Measurements from ENCODE around the gene RHBDD3.
"Not testable (repeated sequence)": the region's sequence is repeated elsewhere in the genome, so short reads cannot be mapped to it uniquely, and the experiment has no call there.

The RHBDD3 gene

DNA sequence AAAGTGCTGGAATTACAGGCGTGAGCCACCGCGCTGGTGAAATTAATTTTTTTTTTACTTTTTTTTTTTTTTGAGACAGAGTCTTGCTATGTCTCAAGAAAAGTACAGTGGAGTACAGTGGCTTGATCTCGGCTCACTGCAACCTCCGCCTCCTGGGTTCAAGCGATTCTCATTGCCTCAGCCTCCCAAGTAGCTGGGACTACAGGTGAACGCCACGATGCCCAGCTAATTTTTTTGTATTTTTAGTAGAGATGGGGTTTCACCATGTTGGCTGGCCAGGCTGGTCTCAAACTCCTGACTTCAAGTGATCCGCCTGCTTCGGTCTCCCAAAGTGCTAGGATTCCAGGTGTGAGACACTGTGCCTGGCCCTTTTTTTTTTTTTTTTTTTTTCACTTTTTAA, 19.9 kb downstream of the RHBDD3 start:
- not testable (repeated sequence) for DNase-seq (ENCODE audit: low spot score)

DNA sequence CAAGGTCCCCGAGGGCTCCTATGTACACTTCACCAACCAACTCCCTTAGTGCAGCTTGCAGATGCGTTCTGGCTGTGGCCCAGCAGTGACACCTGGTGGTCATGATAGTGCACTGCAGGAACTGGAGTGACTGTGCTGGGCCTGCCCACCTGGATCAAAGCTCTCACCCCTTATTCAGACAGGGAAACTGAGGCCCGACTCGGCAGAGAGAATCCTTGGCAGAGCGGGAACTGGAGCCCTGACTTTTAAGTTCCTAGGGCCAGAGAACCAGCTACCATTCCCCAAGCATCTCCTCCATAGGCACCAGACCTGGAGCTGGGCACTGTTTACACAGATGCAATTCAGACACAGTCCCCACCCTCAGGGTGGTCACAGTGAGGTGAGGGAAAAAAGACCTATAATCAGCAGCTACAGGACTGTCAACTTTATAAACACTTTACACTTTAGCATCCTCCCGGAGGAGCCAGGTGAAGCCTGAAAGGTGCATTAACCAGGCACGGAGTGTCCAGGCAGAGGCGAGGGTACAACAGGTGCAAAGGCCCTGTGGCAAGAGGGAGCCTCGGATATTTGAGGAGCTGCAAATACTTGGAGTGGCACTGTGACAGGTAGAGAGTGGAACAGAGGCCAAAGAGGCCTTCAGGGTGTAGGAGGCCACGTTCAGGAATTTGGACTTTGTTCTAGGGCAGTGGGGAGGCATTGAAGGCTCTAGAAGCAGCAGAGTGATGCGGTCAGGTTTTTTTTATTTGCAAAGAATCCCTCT, 22.0 kb downstream of the RHBDD3 start:
- peak; percentile 75 for DNase-seq (ENCODE audit: low spot score)

DNA sequence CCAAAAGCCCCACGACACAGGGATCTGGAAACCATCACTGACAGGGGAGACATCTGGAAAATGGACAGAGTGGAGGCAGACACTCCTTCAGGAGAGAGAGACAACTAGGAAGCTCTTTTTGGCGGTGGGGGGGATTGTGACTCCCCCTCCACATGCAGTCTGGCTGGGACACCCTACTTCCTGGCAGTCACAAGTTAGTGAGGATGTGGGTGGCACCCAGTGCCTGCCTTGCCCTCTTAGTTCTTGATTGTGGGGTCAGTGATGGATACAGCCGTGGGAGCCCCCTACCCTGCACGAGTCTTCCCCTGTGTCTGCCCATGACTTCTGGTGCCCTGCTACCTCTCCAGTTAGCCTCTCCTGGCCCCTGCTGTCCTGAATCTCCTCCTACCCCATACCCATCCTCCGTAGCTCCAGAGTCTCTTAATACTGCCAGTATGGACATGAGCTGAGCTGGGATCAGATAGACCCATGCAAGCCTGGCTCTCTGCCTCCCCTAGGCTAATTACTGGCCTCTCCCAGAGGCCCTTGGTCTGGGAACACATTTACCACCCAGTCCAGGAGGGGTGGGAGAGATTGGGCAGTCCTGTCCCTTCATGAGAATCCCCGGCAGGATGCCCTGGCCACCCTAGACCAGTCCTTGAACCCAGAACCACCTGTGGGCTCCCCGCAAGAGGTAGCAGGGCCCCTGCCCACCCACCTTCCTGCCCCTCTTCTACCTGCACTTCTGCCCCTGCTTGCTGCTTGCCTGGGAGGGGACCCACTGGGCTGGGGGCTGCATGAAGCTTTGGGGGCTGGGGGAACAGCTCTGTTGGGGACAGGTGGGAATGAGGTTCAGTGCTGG, 22.8 kb downstream of the RHBDD3 start:
- no peak for DNase-seq (ENCODE audit: low spot score)

DNA sequence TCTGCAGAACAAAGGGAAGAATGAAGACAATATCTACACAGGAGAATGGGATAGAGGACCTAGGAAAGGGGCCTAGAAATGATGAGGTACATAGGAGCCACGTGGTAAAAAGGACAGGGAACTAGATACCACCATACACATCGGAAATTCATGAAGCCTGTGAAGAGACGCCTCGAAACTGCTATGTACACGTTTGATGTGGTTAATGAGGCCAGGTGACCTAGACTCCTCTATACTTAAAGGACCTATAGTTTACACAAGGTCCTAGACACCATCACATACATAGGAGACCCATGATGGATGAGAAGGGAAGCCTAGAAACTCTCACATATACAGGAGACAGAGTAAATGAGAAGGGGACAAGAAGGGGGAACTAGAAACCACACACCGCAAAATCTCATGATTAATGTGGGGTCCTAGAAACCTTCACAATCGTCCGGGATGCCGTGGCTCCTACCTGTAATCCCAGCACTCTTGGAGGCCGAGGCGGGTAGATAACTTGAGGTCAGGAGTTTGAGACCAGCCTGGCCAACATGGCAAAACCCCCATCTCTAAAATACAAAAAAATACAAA, 23.8 kb downstream of the RHBDD3 start:
- DNase-seq (ENCODE audit: low spot score) = no peak

DNA sequence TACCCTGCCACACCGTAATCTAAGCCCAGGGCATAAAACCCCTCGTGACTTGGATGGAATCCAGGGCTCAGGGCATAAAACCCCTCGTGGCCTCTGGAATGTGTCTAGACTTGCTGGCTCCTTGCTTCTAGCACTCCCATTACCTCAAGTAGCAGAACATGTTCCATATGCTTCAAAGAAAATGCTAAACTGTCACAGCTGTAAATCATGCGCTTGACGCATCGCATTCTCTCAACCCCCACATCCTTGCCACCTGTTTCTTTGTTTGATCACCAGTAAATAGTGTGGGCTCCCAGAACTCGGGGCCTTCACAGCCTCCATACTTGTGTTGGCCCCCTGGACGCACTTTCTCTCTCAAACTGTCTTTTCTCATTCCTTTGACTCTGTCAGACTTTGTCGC, 27.3 kb downstream of the RHBDD3 start:
- not testable (repeated sequence) for DNase-seq (ENCODE audit: low spot score)

DNA sequence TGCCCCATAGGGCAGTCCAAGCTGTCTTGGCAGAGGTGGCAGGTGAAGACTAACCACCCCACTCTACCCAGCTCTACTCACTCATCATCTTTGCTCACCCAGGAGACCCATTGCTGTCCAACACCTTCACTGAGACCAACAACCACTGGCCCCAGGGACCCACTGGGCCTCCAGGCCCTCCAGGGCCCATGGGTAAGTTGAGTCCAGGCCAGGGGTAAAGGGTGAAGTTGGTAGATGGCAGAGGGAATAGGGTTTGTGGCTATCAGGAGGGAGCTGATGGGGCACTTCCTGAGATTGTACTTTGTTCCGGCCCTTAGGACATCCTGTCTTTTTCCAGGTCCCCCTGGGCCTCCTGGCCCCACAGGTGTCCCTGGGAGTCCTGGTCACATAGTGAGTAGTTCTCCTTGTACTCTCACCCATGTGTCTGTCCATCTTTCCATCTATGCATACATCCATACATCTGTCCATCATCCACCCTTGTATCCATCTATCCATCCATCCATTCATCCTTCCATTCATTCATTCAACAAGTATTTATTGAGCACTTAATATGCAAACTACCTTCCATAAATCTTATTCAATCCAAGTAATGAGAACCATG, 34.4 kb downstream of the RHBDD3 start:
- DNase-seq (ENCODE audit: low spot score) = no peak

DNA sequence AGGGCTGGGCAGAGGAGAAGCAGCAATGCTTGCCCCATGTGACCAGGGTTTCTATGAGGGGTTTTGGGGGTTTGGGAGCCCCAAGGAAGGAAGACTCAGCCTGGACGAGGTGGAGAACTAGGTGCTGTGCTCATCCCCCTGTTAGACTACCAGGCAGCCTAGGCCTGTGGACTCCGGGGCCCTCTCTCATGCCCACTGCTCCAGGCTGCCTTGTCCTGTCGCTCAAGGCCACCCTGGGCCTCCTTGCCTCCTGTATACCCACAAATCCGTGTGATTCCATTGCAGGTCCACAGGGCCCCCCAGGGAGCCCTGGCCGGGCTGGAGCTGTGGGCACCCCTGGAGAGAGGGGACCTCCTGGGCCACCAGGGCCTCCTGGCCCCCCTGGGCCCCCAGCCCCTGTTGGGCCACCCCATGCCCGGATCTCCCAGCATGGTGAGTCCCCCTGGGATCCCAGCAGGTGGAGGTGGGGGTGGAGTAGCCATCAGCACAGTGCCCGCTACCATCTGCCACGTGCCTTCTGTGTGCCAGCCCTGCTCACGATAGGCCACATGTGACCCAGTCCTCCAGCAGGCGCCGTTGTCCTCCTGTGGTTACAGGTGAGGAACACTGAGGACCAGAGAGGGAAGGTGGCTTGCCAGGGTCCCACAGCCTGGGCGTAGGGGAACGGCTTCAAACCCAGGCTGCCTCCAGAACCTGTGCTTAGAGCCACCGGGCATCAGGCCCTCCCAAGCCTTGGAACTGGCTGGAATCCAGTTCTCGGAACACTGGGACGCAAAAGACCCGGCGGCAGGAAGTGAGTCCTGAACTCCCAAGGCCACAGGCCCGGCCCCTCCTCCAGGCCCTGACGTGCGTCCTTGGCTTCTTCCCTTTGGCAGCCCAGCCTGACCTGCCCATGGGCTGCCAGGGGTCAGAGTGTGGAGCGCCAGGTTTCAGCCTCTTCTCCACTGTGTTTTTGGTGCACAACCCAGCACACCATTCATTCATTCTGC, 35.5 kb downstream of the RHBDD3 start:
- DNase-seq (ENCODE audit: low spot score) = no peak

DNA sequence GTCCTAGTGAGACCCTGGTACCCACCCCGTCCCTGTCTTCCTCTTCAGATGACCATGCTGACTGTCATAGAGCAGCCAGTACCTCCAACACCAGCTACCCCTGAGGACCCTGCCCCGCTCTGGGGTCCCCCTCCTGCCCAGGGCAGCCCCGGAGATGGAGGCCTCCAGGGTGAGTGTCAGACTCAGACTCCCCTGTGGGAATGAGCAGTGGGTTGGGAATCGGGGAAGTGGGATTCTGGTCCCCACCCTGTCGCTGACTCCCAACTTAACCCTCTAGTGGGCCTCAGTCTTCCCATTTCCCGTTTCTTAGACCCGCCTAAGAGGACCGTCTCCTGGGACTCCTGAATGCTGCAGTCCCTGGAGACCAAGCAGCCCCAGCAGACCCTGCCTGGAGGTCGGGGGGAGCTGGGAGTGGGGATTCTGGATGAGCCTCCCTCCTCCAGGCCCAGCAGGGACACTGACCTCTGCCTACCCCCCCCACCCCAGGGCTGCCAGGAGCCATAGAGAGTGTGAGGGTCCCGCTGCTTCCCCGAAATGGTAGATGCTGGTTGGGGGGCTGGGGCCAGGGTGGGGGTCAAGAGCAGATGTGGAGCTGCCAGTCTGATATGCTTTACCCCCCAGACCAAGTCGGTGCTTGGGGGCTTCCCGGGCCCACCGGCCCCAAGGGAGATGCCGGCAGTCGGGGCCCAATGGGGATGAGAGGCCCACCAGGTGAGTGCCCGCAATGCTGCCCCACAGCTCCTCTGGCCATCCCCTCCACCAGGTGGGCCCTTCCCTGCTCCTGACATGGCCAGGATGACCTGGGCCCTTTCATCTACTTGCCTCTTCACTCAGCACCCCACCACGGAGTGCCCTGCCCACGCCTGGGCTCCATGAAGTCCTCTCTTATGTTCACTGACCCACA, 36.6 kb downstream of the RHBDD3 start:
- DNase-seq (ENCODE audit: low spot score) = no peak

DNA sequence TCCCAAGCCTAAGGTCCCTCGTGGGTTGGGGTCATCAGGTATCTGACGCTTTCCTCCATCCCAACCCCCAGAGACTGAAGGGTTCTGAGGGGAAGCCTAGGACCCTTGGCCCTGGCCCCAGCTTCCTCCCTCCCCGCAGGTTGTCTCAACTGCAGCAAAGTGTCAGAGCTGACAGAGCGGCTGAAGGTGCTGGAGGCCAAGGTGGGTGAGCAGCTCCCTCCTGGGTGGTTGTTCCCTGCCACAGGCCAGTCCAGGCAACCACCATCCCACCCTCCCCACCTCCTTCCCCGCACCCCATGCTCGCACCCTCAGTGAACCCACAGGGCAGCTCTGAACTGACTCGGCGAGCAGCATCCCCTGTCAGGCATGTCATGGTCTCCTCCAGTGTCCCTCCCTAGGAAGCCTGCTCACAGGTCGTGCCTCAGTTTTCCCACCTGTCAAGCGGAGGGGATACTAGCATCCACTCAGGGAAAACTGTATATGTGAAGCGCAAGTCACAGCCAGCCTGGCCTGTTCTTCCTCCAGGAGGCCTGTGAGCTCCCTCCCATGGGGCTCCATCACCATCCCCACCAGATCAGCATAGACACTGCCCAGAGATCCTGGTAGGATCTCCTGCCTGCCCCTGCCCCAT, 41.3 kb downstream of the RHBDD3 start:
- no peak for DNase-seq (ENCODE audit: low spot score)

DNA sequence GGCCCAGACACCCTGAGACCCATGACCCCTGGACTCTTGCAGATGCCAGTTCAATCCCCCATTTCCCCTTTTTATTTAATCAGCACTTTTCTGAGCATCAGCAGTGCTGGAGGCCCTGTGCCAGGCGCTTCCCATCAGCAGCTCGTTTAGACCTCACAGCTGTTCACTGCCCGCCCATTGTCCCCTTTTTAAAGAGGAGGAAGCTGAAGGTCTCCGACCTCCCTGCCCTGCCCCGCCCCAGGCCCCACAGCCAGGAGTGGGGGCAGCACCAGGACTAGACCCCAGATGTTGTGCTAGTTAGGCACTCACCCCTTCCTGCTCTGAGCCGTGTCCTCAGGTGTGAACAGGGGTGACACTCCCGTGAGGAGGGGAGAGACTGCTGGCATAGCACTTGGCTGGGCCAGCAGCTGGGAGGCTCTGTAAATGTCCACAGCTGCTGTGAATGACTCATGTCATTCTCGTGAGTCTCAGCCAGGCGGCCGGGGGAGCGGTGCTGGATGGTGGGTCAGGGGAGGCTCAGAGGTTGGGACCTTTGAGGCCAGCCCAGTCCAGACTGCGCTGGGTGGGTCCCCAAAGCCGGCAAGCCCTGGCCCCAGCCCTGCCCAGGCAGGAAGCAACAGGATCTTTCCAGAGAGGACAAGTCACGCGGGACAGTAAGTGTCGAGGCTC, 42.2 kb downstream of the RHBDD3 start:
- no peak for DNase-seq (ENCODE audit: low spot score)

DNA sequence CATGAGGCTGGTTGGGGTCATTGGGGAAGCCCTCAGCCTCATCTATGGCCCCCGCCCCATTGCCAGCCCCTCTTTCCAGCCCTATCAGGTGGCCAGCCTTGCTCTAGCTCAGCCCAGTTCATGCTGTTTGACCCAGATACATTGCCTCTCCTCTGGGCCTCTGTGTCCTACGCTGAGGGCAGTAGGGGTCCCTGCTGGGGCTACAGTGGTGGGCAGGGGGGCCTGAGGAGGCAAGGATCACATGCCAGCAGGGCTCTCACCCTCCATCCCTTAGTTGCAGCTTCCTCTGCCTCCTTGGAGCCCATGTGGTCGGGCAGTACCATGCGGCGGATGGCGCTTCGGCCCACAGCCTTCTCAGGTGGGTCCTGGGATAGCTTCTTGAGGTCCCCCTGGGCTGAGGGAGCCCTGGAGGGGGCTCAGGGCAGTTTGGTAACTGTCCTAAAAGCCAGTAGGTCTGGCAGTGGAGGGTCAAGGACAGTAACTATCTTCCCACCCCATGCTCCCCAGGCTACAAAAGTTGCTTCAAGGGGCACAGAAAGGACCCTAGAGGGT, 42.8 kb downstream of the RHBDD3 start:
- DNase-seq (ENCODE audit: low spot score) = no peak

DNA sequence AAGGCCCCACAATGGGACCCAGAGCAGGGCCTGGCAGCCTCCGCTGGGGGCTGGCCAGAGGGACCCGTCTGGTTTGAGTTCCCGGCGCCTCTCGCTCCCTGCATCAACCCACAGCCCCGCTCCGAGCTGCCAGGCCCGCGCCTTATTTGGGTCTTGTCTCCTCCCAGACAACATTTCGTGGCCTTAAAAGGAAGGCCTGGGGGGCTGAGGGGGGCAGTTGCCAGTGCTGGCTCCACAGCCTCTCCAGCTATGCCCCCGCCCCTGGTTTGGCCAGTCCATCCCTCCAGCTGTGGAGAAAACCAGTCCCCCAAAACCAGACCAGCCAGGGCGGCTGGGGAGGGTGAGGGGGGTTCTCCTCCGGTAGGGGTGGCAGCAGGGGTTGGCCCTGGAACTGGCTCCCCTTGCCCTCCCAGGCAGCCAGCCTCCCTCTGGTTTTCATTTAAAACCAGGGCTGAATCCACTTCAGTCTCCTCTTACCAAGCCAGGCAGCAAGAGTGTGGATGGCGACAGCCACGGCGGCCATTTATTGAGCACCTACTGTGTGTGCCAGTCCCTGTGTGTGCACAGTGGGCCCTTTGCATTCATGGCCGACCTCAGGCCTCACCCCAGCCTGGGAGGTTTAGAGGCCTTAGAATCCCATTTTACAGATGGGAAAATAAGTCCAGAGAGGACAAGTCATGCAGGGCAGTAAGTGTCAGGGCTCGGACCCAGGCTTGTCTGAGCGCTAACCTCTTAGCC, 43.5 kb downstream of the RHBDD3 start:
- no peak for DNase-seq (ENCODE audit: low spot score)

DNA sequence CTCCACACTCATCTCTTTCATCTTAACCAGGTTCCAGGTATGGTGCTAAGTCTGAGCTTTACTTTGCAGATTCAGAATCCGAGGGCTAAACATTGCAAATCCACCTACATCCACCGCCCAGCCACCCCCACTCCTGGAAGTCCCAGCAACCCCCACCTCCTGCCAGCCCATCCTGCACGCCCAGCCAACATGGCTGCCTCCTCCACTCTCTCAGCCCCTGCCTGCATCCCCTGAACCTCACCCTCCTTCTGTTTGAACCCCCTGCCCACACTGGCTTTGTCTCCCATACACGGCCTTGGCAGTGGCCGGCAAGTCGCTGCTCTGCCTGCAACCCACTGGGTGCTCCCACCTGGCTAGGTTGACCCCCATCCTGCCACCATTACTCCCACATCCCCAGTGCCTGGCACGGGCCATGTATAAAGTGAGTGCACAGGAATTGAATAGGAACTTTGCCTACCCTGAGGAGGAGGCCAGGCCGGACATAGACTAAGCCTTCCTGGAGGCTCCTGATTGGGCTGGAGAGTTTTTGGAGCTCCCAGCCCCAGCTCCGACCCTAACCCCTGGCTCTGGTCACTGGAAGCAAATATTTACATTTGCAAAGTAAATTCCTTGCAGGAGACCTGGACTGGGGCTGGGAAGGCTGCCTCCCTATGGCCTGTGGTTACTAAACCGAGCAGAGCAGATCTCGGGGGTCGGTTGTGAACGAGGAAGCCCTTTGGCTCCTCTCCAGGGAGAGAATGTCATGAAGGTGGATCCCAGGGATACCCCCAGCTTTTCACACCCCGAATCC, 47.7 kb downstream of the RHBDD3 start:
- DNase-seq (ENCODE audit: low spot score) = no peak

DNA sequence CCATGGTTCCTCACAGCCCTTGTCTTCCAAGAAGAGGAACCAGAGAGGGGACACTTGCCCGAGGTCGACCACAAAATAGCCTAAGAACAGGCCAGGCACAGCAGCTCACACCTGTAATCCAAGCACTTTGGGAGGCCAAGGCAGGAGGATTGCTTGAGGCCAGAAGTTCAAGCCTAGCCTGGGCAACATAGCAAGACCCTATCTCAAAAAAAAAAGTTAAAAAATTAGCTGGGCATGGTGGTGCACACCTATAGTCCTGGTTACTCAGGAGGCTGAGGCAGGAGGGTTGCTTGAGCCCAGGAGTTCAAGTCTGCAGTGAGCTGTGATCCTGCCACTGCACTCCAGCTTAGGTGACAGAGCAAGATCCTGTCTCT, 48.4 kb downstream of the RHBDD3 start:
- not testable (repeated sequence) for DNase-seq (ENCODE audit: low spot score)

DNA sequence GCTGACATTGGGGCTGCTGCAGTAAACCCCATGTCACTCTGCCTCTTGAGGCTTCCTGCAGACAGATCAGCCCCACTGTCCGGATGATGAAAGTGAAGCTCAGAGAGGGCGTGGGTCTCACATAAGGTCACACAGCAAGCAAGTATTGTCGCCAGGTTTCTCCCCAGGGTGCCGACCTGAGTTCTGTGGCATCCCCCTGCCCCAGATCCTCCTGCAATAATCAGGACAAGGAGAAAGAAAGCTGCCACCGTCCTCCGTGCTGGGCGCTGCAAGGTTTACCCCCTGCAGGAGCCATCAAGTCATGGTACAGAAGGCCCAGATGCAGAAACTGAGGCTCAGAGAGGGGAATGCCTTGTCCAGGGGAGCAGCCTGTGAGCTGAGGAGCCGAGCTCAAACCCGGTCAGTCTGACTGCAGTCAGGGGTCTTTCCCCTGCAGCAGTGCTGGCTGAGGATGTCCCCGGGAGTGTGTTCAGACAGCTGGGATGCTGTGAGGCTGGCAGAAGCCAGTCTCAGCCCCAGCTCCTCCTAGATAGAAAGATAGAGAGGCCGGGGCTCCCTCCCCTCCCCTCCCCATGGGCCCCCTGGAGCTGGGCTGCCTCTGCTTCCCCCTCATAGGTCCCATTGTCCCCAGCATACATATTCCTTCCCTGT, 48.9 kb downstream of the RHBDD3 start:
- no peak for DNase-seq (ENCODE audit: low spot score)

DNA sequence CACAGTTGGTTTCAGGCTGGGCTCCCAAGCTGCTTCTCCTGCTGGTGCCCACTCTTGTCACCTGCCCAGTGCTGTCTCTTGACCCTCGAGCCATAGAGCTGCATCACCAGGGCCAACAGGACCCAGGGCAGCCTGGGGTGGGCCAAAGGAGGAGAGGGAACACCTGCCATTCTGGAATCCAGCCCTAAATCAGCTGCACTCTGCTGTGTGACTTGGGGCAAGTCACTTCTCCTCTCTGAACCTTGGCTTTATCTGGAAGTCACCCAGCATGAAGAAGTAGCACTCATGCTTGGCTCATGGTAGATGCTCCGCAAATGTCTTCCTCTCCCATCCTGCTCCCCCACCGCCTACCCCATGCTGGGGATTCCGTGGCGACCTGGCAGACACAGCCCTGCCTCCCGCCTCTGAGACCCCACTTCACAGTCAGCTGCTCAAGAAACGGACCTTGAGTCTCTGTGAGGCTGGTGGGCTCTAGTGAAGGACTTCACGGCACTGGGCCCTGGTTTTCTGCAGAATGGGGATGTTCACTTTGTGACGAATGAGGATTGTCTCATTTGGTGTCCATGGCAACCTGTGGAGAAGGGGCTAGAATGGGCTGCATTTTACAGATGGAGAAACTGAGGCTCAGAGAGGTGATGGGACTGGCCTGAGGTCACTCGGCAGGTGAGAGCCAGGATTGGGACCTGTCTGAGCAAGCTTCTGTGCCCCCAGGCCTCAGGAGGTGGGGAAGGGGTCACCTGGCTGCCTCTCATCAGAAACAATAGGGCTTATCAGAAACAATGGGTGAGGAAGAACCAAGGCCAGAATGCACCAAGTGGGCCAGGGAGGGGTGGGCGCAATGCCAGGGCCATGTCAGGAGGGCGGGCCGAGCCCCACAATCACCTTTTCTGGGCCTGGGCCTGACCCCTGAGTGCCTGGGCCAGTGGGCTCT, 49.7 kb downstream of the RHBDD3 start:
- DNase-seq (ENCODE audit: low spot score) = no peak
